Transverse colon (tissue), 4 donors: ENCODE measurements around the gene ABHD16A. TPM values are rescaled to one million over a fixed set of nuclear protein-coding genes. Genes with fewer than 3 reads are reported as not detected.
A peak's percentile ranks its signal among the peaks of the same experiment; 100 is the strongest.

ENCODE experiments used
- DNase-seq: peaks from one replicate; pipeline ENCODE4 v3.0.0-alpha.2; 2019
- H3K27ac ChIP-seq, 4 donors: fragments of 200-600 bp; sonication (generic); 2 replicates each; pipeline ENCODE4 v1.5.1; 2016 to 2018; ENCODE audit warnings: inconsistent platforms in 4 of 4
- H3K27me3 ChIP-seq: fragments of 200-600 bp; sonication (generic); 2 replicates; pipeline ENCODE4 v1.5.1; 2017; ENCODE audit warnings: inconsistent platforms
- H3K36me3 ChIP-seq, 4 donors: fragments of 200-600 bp; sonication (generic); 2 replicates each; pipeline ENCODE4 v1.5.1; 2017 to 2019; ENCODE audit warnings: inconsistent platforms in 4 of 4
- H3K4me1 ChIP-seq, 4 donors: fragments of 200-600 bp; sonication (generic); 2 replicates each; pipeline ENCODE4 v1.5.1; 2017 to 2020; ENCODE audit warnings: inconsistent platforms in 4 of 4
- H3K4me3 ChIP-seq, 4 donors: fragments of 200-600 bp; sonication (generic); 1 replicate in 1 of 4; 2 replicates in 3 of 4; pipeline versions ENCODE4 v1.5.1 to v1.6.1; 2017 to 2019; ENCODE audit warnings: inconsistent platforms in 4 of 4
- H3K9me3 ChIP-seq, 2 donors: fragments of 200-600 bp; sonication (generic); 2 replicates each; pipeline ENCODE4 v1.5.1; 2017 to 2019; ENCODE audit warnings: inconsistent platforms in 2 of 2
- CTCF ChIP-seq, 5 experiments: fragments of 200-600 bp in 3 of 5; fragments of 450-650 bp in 2 of 5; sonication (generic) in 3 of 5; IDR thresholded peaks; 1 replicate in 2 of 5; 2 replicates in 3 of 5; pipeline ENCODE4 v1.5.1; 2016 to 2017; ENCODE audit warnings: antibody characterized with exemption in 5 of 5, inconsistent platforms in 3 of 5, mild to moderate bottlenecking in 2 of 5, moderate library complexity in 1 of 5
- EP300 ChIP-seq: sonication (generic); formaldehyde crosslinking; IDR thresholded peaks from one replicate; pipeline ENCODE4 v1.6.1; 2017; ENCODE audit warnings: antibody characterized with exemption, low read depth
- POLR2A ChIP-seq: fragments of 450-650 bp; IDR thresholded peaks from one replicate; pipeline ENCODE4 v1.6.1; 2016; ENCODE audit warnings: antibody characterized with exemption, mild to moderate bottlenecking, moderate library complexity
- POLR2AphosphoS5 ChIP-seq, 3 donors: sonication (generic); formaldehyde crosslinking; IDR thresholded peaks; one replicate each; pipeline ENCODE4 v1.6.1; 2016; ENCODE audit warnings: antibody characterized with exemption in 3 of 3
- WGBS, 2 donors: methylation state at CpG; one replicate each; pipeline ENCODE4 v1.1.5; 2018; ENCODE audit warnings: low coverage in 1 of 2; 5-methylcytosine and 5-hydroxymethylcytosine counted together
- in situ Hi-C, 4 donors: fragments of 200-750 bp; cut with MboI; loops; one replicate each; pipeline versions ENCODE4 v1.15.0 to v1.15.1; 2017; ENCODE audit warnings: low sequenced_read_pairs in 3 of 4, low pct_ligation_motif_present in 1 of 4, low pct_unique_long_range_greater_than_20kb in 1 of 4
- intact Hi-C: fragments of 100-400 bp; cut with DNase I; formaldehyde crosslinking; loops from one replicate; pipeline ENCODE4 v1.15.1; 2023; ENCODE audit warnings: low total_unique reads
- total RNA-seq, 4 donors: library from RNA; depleted of rRNA; stranded (reverse); fragments of >200 nt; gene quantifications; one replicate each; pipeline ENCODE4 v1.1.0, GENCODE V29; 2016

ABHD16A gene
- total RNA-seq, 4 donors from 2014 or later = 45.4 to 72.8 (median 67.4) TPM

DNA sequence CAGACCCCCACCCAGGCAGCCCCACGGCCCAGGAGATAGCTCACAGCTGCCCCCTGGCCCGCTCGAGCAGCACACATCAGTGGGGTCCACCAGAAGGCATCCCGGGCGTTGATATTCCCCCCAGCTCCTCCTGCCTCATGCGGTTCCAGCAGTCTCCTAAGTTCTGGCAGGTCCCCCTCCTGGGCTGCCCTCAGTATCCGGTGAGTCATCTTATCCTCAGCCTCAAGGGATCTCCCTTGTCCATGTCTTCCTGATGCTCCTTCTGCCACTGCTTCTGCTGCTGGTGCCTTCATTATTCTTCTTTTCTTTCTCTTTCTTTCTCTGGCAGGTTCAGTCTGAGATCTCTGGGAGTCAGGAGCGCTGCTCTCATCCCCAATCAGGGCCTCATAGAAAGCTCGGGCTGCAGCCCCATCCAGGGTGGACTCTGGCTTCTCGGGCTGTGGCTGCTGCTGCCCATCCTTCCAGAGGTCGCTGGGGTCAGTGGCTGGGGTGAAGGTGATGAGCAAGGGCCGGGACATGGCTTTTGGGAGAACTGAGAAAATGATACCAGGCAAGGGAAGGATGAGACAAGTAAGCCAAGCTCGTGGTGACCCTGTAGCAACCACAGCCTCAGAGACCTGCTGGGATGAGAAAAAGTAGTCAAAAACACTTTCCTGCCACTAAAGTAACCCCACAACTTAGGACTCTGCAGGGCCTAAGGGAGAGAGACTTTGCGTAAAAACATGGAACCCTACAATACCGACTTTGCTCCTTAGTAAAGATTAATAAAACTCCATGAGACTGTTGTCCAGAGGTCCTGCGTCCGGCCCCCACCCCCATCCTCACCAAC, 38.9 kb downstream of the ABHD16A start:
- TF ChIP-seq CTCF (IDR thresholded peaks at IDR 0.05) (no peak), POLR2A (no peak), EP300 (no peak), POLR2AphosphoS5 (IDR thresholded peaks at IDR 0.05) (no peak)
- DNase-seq = peak; percentile 29
- H3K27me3 ChIP-seq = no peaks in the 10 kb centered on the region
- H3K4me3 ChIP-seq = peak overlapping the region; percentile 43 to 96 (median 84)
- intact Hi-C loops (no loop called here), in situ Hi-C loops (no loop called here)
- H3K9me3 ChIP-seq = no peaks in the 10 kb centered on the region
- H3K27ac ChIP-seq = peak overlapping the region; percentile 93 to 99 (median 98)
- WGBS, 2 donors = 4 to 31% methylated on average over 5 to 17 of the region's 17 CpGs
- peaks cover 0 to 28% (median 9%) of the 10 kb centered on the region in 4 donors for H3K36me3 ChIP-seq
- peaks cover 27 to 62% (median 38%) of the 10 kb centered on the region in 4 donors for H3K4me1 ChIP-seq

DNA sequence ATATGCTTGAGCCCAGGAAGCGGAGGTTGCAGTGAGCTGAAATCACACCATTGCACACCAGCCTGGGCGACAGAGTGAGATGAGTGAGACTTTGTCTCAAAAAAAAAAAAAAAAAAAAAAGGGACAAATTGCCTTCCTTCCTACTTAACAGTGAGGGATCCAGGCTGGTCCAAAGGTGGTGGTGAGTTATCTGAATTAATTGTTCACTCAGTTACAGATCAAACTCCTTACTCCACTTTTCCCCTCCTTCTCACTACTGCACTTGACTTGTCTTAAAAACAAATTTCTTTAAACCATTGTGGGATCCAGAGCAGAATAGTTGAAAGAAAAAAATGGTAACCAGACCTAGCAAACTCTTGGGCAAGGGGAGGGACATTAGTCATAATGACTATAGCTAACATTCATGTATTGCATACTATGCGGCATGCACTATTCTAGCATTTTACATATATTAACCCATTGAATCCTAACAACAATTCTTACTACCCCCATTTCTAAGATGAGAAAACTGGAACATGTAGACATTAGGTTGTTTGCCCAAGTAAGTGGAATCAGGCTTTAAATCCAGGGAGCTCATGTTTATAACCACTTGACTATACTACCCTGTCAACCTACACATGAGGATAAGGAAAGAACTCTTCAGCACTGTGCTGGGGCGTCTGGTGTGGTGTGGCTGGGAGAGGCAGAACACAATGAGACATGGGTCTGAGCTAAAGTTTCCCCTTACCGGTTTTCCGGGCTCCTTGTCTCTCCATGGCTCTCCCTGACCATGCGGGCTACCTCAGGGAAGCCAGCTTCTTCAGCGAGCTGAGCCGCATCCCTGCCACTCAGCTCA, 39.8 kb downstream of the ABHD16A start:
- WGBS, 2 donors = 69 to 93% methylated on average over 3 to 9 of the region's 9 CpGs
- Histone ChIP-seq H3K36me3 (peaks cover 0 to 20% (median 6%) of the 10 kb centered on the region in 4 donors), H3K4me1 (peaks cover 35 to 71% (median 45%) of the 10 kb centered on the region in 4 donors), H3K4me3 (peak overlapping the region; percentile 43 to 96 (median 84)), H3K9me3 (no peaks in the 10 kb centered on the region), H3K27ac (peak overlapping the region; percentile 93 to 99 (median 98)), H3K27me3 (no peaks in the 10 kb centered on the region)
- in situ Hi-C loops (no loop called here), intact Hi-C loops (no loop called here)
- DNase-seq = no peak
- TF ChIP-seq POLR2AphosphoS5 (IDR thresholded peaks at IDR 0.05) (no peak), POLR2A (no peak), EP300 (no peak), CTCF (IDR thresholded peaks at IDR 0.05) (no peak)

DNA sequence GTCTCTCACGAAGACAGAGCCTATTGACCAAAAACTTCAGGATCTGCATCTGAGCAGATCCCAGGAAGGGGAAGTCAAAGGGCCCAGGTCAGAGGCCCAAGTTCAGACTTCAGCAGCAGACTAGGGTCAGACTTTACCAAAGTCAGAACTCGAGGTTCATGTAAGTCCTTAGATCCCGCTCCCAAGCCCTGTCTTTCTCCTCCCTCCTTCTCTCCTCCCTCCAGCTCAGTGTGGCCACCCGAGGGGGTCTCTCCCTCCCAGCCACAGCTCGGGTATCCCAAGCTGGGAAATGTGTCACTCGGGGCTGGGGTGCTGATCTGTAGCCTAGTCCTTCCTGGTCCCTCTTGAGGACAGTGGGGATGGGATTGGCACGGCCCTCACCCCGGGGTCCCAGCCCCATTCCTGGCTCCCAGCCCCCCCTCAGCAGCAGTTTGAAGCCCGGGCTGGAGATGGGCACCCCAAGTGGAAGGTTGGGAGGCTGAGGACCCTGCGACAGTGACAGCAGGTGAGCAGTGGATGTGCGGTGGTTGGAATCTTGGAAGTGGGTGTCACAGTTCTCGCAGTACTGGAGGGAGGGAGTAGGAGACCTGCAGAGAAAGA, 40.9 kb downstream of the ABHD16A start:
- DNase-seq = no peak
- TF ChIP-seq POLR2A (no peak), POLR2AphosphoS5 (IDR thresholded peaks at IDR 0.05) (no peak), CTCF (IDR thresholded peaks at IDR 0.05) (no peak), EP300 (no peak)
- intact Hi-C loops = no loop called here
- Histone ChIP-seq H3K9me3 (no peaks in the 10 kb centered on the region), H3K36me3 (peaks cover 0 to 9% (median 2%) of the 10 kb centered on the region in 4 donors), H3K4me3 (no peak overlapping the region), H3K4me1 (peaks cover 38 to 73% (median 53%) of the 10 kb centered on the region in 4 donors), H3K27ac (peak overlapping the region in 1 of 4 donors; percentile 6), H3K27me3 (no peaks in the 10 kb centered on the region)
- WGBS, 2 donors = 84 to 89% methylated on average over 6 to 12 of the region's 12 CpGs
- in situ Hi-C loops = no loop called here
